MCF 10A (cell line): Measurements from ENCODE around the gene CFAP69. TPM values are rescaled to one million over a fixed set of nuclear protein-coding genes. Genes with fewer than 3 reads are reported as not detected.

Experiments used
- BruUV-seq: library from RNA; stranded (reverse); fragments of 400-500 nt; replicated peaks from 2 replicates; lab custom pipeline; 2021; lab: Mats Ljungman, UMichigan
- CTCF ChIA-PET: fragments of 300-600 bp; sonication (Branson Sonifier 250); formaldehyde crosslinking; extraction: SDS; loops from one replicate; lab custom pipeline; 2021; ENCODE audit warnings: antibody characterized with exemption, inconsistent platforms; lab: Yijun Ruan, JAX
- POLR2A ChIA-PET: fragments of 300-600, 350-650 bp; sonication (Branson Sonifier 250); formaldehyde crosslinking; extraction: SDS; loops from one replicate; lab custom pipeline; 2020; ENCODE audit warnings: antibody characterized with exemption, inconsistent platforms; lab: Yijun Ruan, JAX
- DNase-seq: peaks from one replicate; pipeline ENCODE4 v3.0.0-alpha.2; 2018; ENCODE audit not compliant: unreplicated experiment
- H3K27ac Mint-ChIP-seq: one replicate; pipeline ENCODE4 v1.8.0; 2022; ENCODE audit warnings: mild to moderate bottlenecking, low read depth, mixed read lengths; ENCODE audit not compliant: unreplicated experiment
- H3K27me3 Mint-ChIP-seq: one replicate; pipeline ENCODE4 v1.8.0; 2022; ENCODE audit warnings: mixed read lengths; ENCODE audit not compliant: insufficient read depth, unreplicated experiment
- H3K36me3 Mint-ChIP-seq: one replicate; pipeline ENCODE4 v1.8.0; 2022; ENCODE audit warnings: mild to moderate bottlenecking, moderate library complexity, mixed read lengths; ENCODE audit not compliant: insufficient read depth, unreplicated experiment
- H3K4me1 Mint-ChIP-seq: one replicate; pipeline ENCODE4 v1.8.0; 2022; ENCODE audit warnings: mixed read lengths; ENCODE audit not compliant: insufficient read depth, unreplicated experiment
- H3K4me3 Mint-ChIP-seq: one replicate; pipeline ENCODE4 v1.8.0; 2022; ENCODE audit warnings: mild to moderate bottlenecking, moderate library complexity, mixed read lengths; ENCODE audit not compliant: unreplicated experiment
- H3K9me3 Mint-ChIP-seq: one replicate; pipeline ENCODE4 v1.8.0; 2022; ENCODE audit warnings: mixed read lengths; ENCODE audit not compliant: unreplicated experiment
- CTCF ChIP-seq: fragments of 200-600 bp; IDR thresholded peaks from one replicate; pipeline ENCODE4 v1.8.0; 2022; ENCODE audit warnings: antibody characterized with exemption, mild to moderate bottlenecking; ENCODE audit not compliant: unreplicated experiment
- intact Hi-C: fragments of 100-400 bp; cut with micrococcal nuclease; formaldehyde crosslinking; loops from 2 replicates; pipeline ENCODE4 v1.14.1; 2022
- total RNA-seq: library from RNA; stranded (reverse); gene quantifications from 2 replicates; pipeline ENCODE4 v1.2.3, GENCODE V29; 2022

CFAP69 gene
- total RNA-seq, 1 experiment from 2014 or later, result 2.9 TPM

GRCh38 chr7:90345016-90345415 is 100.0 kb downstream of the CFAP69 start:
- BruUV-seq, result no TSS peak
- ChIA-PET CTCF (interaction anchor here (0.7 to 1.7 kb wide), 3 partner anchors 38 to 499 kb away, joined by 3 to 5 read pairs (median 3); partner anchors contain the start of gene CLDN12), POLR2A (interaction anchor here (0.7 to 2.4 kb wide), 4 partner anchors 58 to 133 kb away, joined by 3 to 18 read pairs (median 4); partner anchors contain the start of gene CLDN12)
- Mint-ChIP-seq H3K27ac (no peak overlapping the region), H3K36me3 (no peaks in the 10 kb centered on the region), H3K9me3 (no peaks in the 10 kb centered on the region), H3K4me1 (peaks cover 15% of the 10 kb centered on the region), H3K27me3 (no peaks in the 10 kb centered on the region), H3K4me3 (peak overlapping the region; percentile 94)
- DNase-seq, result no peak
- intact Hi-C loops, result no loop called here
- no peak for TF ChIP-seq CTCF

GRCh38 chr7:90345595-90346335 is 100.8 kb downstream of the CFAP69 start:
- H3K27me3 Mint-ChIP-seq, result no peaks in the 10 kb centered on the region
- ChIA-PET CTCF (interaction anchor here (0.5 to 1.7 kb wide), 27 partner anchors 9 to 1942 kb away, joined by 3 to 15 read pairs (median 3); partner anchors contain the start of gene CLDN12), POLR2A (interaction anchor here (0.6 to 2.4 kb wide), 12 partner anchors 24 to 281 kb away, joined by 3 to 18 read pairs (median 3); partner anchors contain the start of gene CLDN12)
- H3K27ac Mint-ChIP-seq, result peak overlapping the region; percentile 95
- no peak for TF ChIP-seq CTCF
- peaks cover 3% of the 10 kb centered on the region for H3K36me3 Mint-ChIP-seq
- peak; percentile 2 for DNase-seq
- H3K9me3 Mint-ChIP-seq, result no peaks in the 10 kb centered on the region
- BruUV-seq, result TSS peak; percentile 68
- intact Hi-C loops, result loop anchor here (1.0 kb wide), 2 partner anchors 58 to 80 kb away; partner anchors contain the start of gene CLDN12
- H3K4me3 Mint-ChIP-seq, result peak overlapping the region; percentile 94
- peaks cover 17% of the 10 kb centered on the region for H3K4me1 Mint-ChIP-seq

GRCh38 chr7:90346336-90347125 is 101.6 kb downstream of the CFAP69 start, which contains the start of gene GTPBP10:
GTPBP10 (plus strand) TSS chr7:90346716; CDS start chr7:90346742, 26 bp downstream.
- Mint-ChIP-seq H3K9me3 (no peaks in the 10 kb centered on the region), H3K4me1 (peaks cover 20% of the 10 kb centered on the region), H3K27me3 (no peaks in the 10 kb centered on the region), H3K36me3 (peaks cover 5% of the 10 kb centered on the region), H3K27ac (peak within 1 kb of the TSS; percentile 95), H3K4me3 (peak within 1 kb of the TSS; percentile 94)
- TF ChIP-seq CTCF, result peak; percentile 58
- TSS peak; percentile 76 for BruUV-seq
- ChIA-PET POLR2A (interaction anchor here (0.6 to 2.4 kb wide), 10 partner anchors 24 to 1675 kb away, joined by 3 to 18 read pairs (median 3); partner anchors contain the start of gene CLDN12), CTCF (interaction anchor here (0.5 to 1.7 kb wide), 25 partner anchors 8 to 1941 kb away, joined by 3 to 15 read pairs (median 3); partner anchors contain the start of gene CLDN12)
- intact Hi-C loops, result loop anchor here (1.0 kb wide), 2 partner anchors 57 to 79 kb away; partner anchors contain the start of gene CLDN12
- peak; percentile 91 for DNase-seq
